Activated T-helper 1 cell treated with anti-CD3 and anti-CD28 coated beads, Interleukin-2, amount 50 U/mL, for 16 hours (primary cell): ENCODE measurements around the gene LRRC8B.
"Not testable (repeated sequence)": the region's sequence is repeated elsewhere in the genome, so short reads cannot be mapped to it uniquely, and the experiment has no call there.

Experiments
- DNase-seq, 2 donors: peaks; one replicate each; pipeline ENCODE4 v3.0.0-alpha.2; 2020; ENCODE audit warnings: low read depth in 1 of 2, low spot score in 1 of 2

Gene LRRC8B

GRCh38 chr1:89523572-89524368 lies 859 bp upstream of the LRRC8B start:
- DNase-seq, result peak in 1 of 2 donors; percentile 43

GRCh38 chr1:89525169-89525855 lies 683 bp downstream of the LRRC8B start:
- DNase-seq, result peak; percentile 9 to 10

GRCh38 chr1:89527256-89527655 lies 2.6 kb downstream of the LRRC8B start:
- DNase-seq, result no peak

GRCh38 chr1:89527750-89528381 lies 3.2 kb downstream of the LRRC8B start:
- DNase-seq, result no peak

- no peak for DNase-seq
Observed at GRCh38 chr1:89528382-89528780, 3.8 kb downstream of the LRRC8B start.

- DNase-seq, result no peak
Observed at GRCh38 chr1:89529196-89529595, 4.6 kb downstream of the LRRC8B start.

- DNase-seq, result no peak
Observed at GRCh38 chr1:89530444-89531089, 5.9 kb downstream of the LRRC8B start.

- DNase-seq, result no peak
Observed at GRCh38 chr1:89531480-89532139, 7.0 kb downstream of the LRRC8B start.

- no peak for DNase-seq
Observed at GRCh38 chr1:89532228-89532627, 7.6 kb downstream of the LRRC8B start.

GRCh38 chr1:89532866-89533265 lies 8.2 kb downstream of the LRRC8B start:
- DNase-seq, result no peak

- no peak for DNase-seq
Observed at GRCh38 chr1:89535537-89535936, 10.9 kb downstream of the LRRC8B start.

GRCh38 chr1:89536555-89537341 lies 12.1 kb downstream of the LRRC8B start:
- no peak for DNase-seq

- DNase-seq, result no peak
Observed at GRCh38 chr1:89538361-89538760, 13.7 kb downstream of the LRRC8B start.

GRCh38 chr1:89539128-89539527 lies 14.5 kb downstream of the LRRC8B start:
- no peak for DNase-seq

GRCh38 chr1:89540406-89540970 lies 15.9 kb downstream of the LRRC8B start:
- no peak for DNase-seq

- DNase-seq, result no peak
Observed at GRCh38 chr1:89542345-89542744, 17.7 kb downstream of the LRRC8B start.

- DNase-seq, result not testable (repeated sequence)
Observed at GRCh38 chr1:89543632-89544031, 19.0 kb downstream of the LRRC8B start.

- DNase-seq, result peak in 1 of 2 donors; percentile 10
Observed at GRCh38 chr1:89545264-89546038, 20.8 kb downstream of the LRRC8B start.
